HG03196 (cell line): ENCODE data around the gene TTLL11.

Experiments used
- ATAC-seq: cut with Tn5 transposase; IDR thresholded peaks from one replicate; pipeline ENCODE4 v1.9.1; 2021; ENCODE audit not compliant: unreplicated experiment

TTLL11 gene

GRCh38 chr9:121861501-121862180, 231.5 kb downstream of the TTLL11 start:
- no peak for ATAC-seq

- no peak for ATAC-seq
Measured at GRCh38 chr9:121860744-121861143, 232.4 kb downstream of the TTLL11 start.

GRCh38 chr9:121860213-121860612, 232.9 kb downstream of the TTLL11 start:
- ATAC-seq = no peak

- no peak for ATAC-seq
Measured at GRCh38 chr9:121859646-121860045, 233.5 kb downstream of the TTLL11 start.

- ATAC-seq = no peak
Measured at GRCh38 chr9:121858788-121859187, 234.3 kb downstream of the TTLL11 start.

- no peak for ATAC-seq
Measured at GRCh38 chr9:121857928-121858327, 235.2 kb downstream of the TTLL11 start.

GRCh38 chr9:121855476-121855875, 237.6 kb downstream of the TTLL11 start:
- no peak for ATAC-seq

GRCh38 chr9:121853617-121854395, 239.3 kb downstream of the TTLL11 start:
- no peak for ATAC-seq

GRCh38 chr9:121852651-121853616, 240.2 kb downstream of the TTLL11 start:
- no peak for ATAC-seq

- no peak for ATAC-seq
Measured at GRCh38 chr9:121852241-121852640, 240.9 kb downstream of the TTLL11 start.

GRCh38 chr9:121851641-121852091, 241.4 kb downstream of the TTLL11 start:
- ATAC-seq = no peak

- ATAC-seq = no peak
Measured at GRCh38 chr9:121850366-121850765, 242.7 kb downstream of the TTLL11 start.

- ATAC-seq = no peak
Measured at GRCh38 chr9:121849554-121849953, 243.6 kb downstream of the TTLL11 start.

- no peak for ATAC-seq
Measured at GRCh38 chr9:121844562-121844961, 248.5 kb downstream of the TTLL11 start.

- ATAC-seq = no peak
Measured at GRCh38 chr9:121844098-121844497, 249.0 kb downstream of the TTLL11 start.

- ATAC-seq = no peak
Measured at GRCh38 chr9:121842612-121842978, 250.5 kb downstream of the TTLL11 start.

- no peak for ATAC-seq
Measured at GRCh38 chr9:121841771-121842611, 251.1 kb downstream of the TTLL11 start.

- ATAC-seq = no peak
Measured at GRCh38 chr9:121840838-121841760, 252.0 kb downstream of the TTLL11 start.
